Activated T-helper 17 cell treated with anti-CD3 and anti-CD28 coated beads, Interleukin-2, amount 50 U/mL, for 72 hours (primary cell): ENCODE measurements around the gene NAMPT. TPM values are rescaled to one million over a fixed set of nuclear protein-coding genes. Genes with fewer than 3 reads are reported as not detected.

Experiments
- ATAC-seq: fragments of 150-1000 bp; cut with Tn5 transposase; replicated peaks from 2 replicates; pipeline ENCODE4 v1.10.0; 2021; ENCODE audit warnings: mild to moderate bottlenecking, moderate library complexity
- H3K27ac Mint-ChIP-seq: one replicate; pipeline ENCODE4 v1.8.0; 2022; ENCODE audit warnings: mixed read lengths
- H3K27me3 Mint-ChIP-seq: one replicate; pipeline ENCODE4 v1.8.0; 2022; ENCODE audit warnings: mixed read lengths
- H3K36me3 Mint-ChIP-seq: one replicate; pipeline ENCODE4 v1.8.0; 2022; ENCODE audit warnings: low read depth, mild to moderate bottlenecking, mixed read lengths
- H3K4me1 Mint-ChIP-seq: one replicate; pipeline ENCODE4 v1.8.0; 2022; ENCODE audit warnings: mixed read lengths
- H3K4me3 Mint-ChIP-seq: one replicate; pipeline ENCODE4 v1.8.0; 2022; ENCODE audit warnings: mild to moderate bottlenecking, mixed read lengths
- H3K9me3 Mint-ChIP-seq: one replicate; pipeline ENCODE4 v1.8.0; 2022; ENCODE audit warnings: mixed read lengths
- total RNA-seq, 2 donors: library from RNA; stranded (reverse); gene quantifications; one replicate each; pipeline ENCODE4 v1.2.3, GENCODE V29; 2022

The NAMPT gene
- total RNA-seq, 2 donors from 2014 or later = 296 to 469 TPM

DNA sequence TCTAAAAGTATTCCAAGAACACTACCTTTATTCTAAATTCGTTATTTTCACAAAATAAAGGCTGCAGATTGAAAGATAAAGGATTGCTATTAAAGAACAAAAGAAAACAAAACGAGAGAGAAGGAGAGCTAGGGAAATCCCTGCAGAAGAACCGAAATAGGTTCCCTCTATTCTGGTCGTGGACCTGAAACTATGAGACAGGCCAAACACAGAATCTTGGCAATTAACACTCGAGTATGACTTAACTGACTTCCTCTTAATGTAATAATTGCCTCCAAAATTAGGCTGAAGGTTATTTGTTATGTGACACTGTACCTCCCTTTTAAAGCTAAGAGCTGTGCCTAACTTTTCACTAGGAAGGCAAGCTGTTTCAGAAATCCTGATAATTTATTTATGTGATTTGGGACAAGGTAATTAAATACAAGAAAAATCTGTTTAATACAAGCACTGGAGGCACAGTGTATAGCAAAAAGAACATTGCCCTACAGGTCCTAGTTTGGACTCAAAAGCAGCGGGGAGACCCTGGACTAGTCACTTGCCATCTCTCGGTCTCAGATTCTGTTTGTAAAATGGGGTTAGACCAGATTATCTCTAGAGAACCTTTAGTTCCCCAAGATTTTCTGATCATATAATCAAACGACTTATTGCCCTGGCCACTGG, 11.6 kb downstream of the NAMPT start:
- H3K9me3 Mint-ChIP-seq = no peaks in the 10 kb centered on the region
- peak overlapping the region; percentile 12 for H3K4me3 Mint-ChIP-seq
- ATAC-seq = no peak
- no peaks in the 10 kb centered on the region for H3K27me3 Mint-ChIP-seq
- H3K27ac Mint-ChIP-seq = peak overlapping the region; percentile 5
- peaks cover 100% of the 10 kb centered on the region for H3K36me3 Mint-ChIP-seq
- peaks cover 17% of the 10 kb centered on the region for H3K4me1 Mint-ChIP-seq

- no peaks in the 10 kb centered on the region for H3K27me3 Mint-ChIP-seq
- H3K36me3 Mint-ChIP-seq = peaks cover 98% of the 10 kb centered on the region
- peak; percentile 28 for ATAC-seq
Measured at GRCh38 chr7:106270122-106270977, 14.4 kb downstream of the NAMPT start.

GRCh38 chr7:106269254-106269961, 15.4 kb downstream of the NAMPT start:
- peaks cover 14% of the 10 kb centered on the region for H3K4me1 Mint-ChIP-seq
- H3K36me3 Mint-ChIP-seq = peaks cover 98% of the 10 kb centered on the region
- no peak for ATAC-seq
- H3K9me3 Mint-ChIP-seq = no peaks in the 10 kb centered on the region
- H3K4me3 Mint-ChIP-seq = no peak overlapping the region
- no peak overlapping the region for H3K27ac Mint-ChIP-seq
- no peaks in the 10 kb centered on the region for H3K27me3 Mint-ChIP-seq

More at GRCh38 chr7:106270122-106270977, 14.4 kb downstream of the NAMPT start:
- no peak overlapping the region for H3K27ac Mint-ChIP-seq
- H3K4me3 Mint-ChIP-seq = no peak overlapping the region
- H3K4me1 Mint-ChIP-seq = peaks cover 14% of the 10 kb centered on the region
- no peaks in the 10 kb centered on the region for H3K9me3 Mint-ChIP-seq

- H3K27ac Mint-ChIP-seq = no peak overlapping the region
- no peak for ATAC-seq
- no peaks in the 10 kb centered on the region for H3K27me3 Mint-ChIP-seq
- peaks cover 27% of the 10 kb centered on the region for H3K4me1 Mint-ChIP-seq
- peaks cover 98% of the 10 kb centered on the region for H3K36me3 Mint-ChIP-seq
- no peaks in the 10 kb centered on the region for H3K9me3 Mint-ChIP-seq
- no peak overlapping the region for H3K4me3 Mint-ChIP-seq
Measured at GRCh38 chr7:106265133-106265532, 19.6 kb downstream of the NAMPT start.

- ATAC-seq = no peak
- Mint-ChIP-seq H3K9me3 (no peaks in the 10 kb centered on the region), H3K36me3 (peaks cover 100% of the 10 kb centered on the region), H3K27me3 (no peaks in the 10 kb centered on the region), H3K4me1 (peaks cover 30% of the 10 kb centered on the region), H3K27ac (no peak overlapping the region), H3K4me3 (no peak overlapping the region)
Measured at GRCh38 chr7:106262221-106262881, 22.4 kb downstream of the NAMPT start.

GRCh38 chr7:106260136-106260561, 24.6 kb downstream of the NAMPT start:
- Mint-ChIP-seq H3K36me3 (peaks cover 100% of the 10 kb centered on the region), H3K9me3 (no peaks in the 10 kb centered on the region)
- ATAC-seq = peak; percentile 34

DNA sequence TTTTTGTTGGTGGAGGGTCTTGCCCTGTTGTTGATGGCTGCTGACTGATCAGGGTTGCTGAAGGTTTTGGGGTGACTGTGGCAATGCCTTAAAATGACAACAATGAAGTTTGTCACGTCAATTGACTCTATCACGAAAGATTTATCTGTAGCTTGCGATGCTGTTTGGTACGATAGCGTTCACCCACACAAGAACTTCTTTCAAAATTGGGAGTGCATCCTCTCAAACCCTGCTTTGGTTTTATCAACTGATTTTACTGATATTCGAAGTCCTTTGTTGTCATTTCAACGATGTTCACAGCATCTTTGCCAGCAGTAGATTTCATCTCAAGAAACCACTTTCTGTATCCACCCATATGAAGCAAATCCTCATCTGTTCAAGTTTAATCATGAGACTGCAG, 26.0 kb downstream of the NAMPT start:
- Mint-ChIP-seq H3K36me3 (peaks cover 100% of the 10 kb centered on the region), H3K9me3 (no peaks in the 10 kb centered on the region), H3K27me3 (no peaks in the 10 kb centered on the region), H3K4me3 (peak overlapping the region; percentile 29), H3K27ac (peak overlapping the region; percentile 57), H3K4me1 (peaks cover 38% of the 10 kb centered on the region)
- no peak for ATAC-seq

More at GRCh38 chr7:106260136-106260561, 24.6 kb downstream of the NAMPT start:
- Mint-ChIP-seq H3K4me3 (peak overlapping the region; percentile 29), H3K27ac (peak overlapping the region; percentile 25), H3K4me1 (peaks cover 32% of the 10 kb centered on the region), H3K27me3 (no peaks in the 10 kb centered on the region)

- H3K9me3 Mint-ChIP-seq = no peaks in the 10 kb centered on the region
- H3K36me3 Mint-ChIP-seq = peaks cover 100% of the 10 kb centered on the region
- H3K27ac Mint-ChIP-seq = peak overlapping the region; percentile 72
- no peak for ATAC-seq
- no peak overlapping the region for H3K4me3 Mint-ChIP-seq
- peaks cover 35% of the 10 kb centered on the region for H3K4me1 Mint-ChIP-seq
- no peaks in the 10 kb centered on the region for H3K27me3 Mint-ChIP-seq
Measured at GRCh38 chr7:106257752-106258151, 27.0 kb downstream of the NAMPT start.

DNA sequence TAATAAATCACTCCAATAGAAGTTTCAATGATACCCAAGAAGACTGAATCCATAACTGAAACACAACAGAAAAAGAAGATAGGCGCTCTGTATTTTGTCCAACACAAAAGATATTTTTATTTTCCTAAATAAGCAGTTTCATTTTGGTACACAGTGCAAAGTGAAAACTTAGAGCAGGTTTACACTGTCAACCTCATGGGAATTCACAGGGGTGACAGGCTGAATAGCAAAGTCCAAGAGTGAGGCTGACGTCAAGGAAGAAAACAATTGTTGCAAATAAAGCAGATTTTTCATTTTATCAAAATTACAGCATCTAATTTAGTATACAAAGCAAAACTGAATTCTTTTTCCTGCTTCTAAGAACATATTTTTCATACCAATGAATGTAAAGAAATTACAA, 28.6 kb downstream of the NAMPT start:
- Mint-ChIP-seq H3K27ac (peak overlapping the region; percentile 91), H3K27me3 (no peaks in the 10 kb centered on the region), H3K4me1 (peaks cover 28% of the 10 kb centered on the region), H3K9me3 (no peaks in the 10 kb centered on the region), H3K36me3 (peaks cover 100% of the 10 kb centered on the region), H3K4me3 (peak overlapping the region; percentile 50)
- no peak for ATAC-seq

DNA sequence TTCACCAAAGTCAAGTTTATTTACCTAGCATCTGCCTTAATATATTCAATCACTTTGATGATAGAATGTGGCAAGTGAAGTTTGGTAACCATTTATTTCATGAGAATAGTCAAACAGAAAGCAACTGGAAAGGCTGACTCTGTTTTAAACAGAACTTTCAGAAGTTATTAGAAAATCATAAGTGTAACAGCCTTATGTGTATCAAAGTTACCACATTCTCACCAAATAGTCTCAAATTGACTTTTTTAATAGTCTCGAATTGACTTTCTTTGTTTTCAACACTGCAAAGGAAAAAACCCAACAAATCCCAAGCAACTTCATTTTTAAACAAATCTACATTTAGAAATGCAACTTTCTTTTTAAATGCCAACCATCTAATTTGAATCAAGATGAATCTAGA, 29.5 kb downstream of the NAMPT start:
- ATAC-seq = peak; percentile 79
- no peaks in the 10 kb centered on the region for H3K27me3 Mint-ChIP-seq
- H3K4me3 Mint-ChIP-seq = peak overlapping the region; percentile 50
- H3K36me3 Mint-ChIP-seq = peaks cover 98% of the 10 kb centered on the region
- peak overlapping the region; percentile 91 for H3K27ac Mint-ChIP-seq
- peaks cover 24% of the 10 kb centered on the region for H3K4me1 Mint-ChIP-seq
- no peaks in the 10 kb centered on the region for H3K9me3 Mint-ChIP-seq

DNA sequence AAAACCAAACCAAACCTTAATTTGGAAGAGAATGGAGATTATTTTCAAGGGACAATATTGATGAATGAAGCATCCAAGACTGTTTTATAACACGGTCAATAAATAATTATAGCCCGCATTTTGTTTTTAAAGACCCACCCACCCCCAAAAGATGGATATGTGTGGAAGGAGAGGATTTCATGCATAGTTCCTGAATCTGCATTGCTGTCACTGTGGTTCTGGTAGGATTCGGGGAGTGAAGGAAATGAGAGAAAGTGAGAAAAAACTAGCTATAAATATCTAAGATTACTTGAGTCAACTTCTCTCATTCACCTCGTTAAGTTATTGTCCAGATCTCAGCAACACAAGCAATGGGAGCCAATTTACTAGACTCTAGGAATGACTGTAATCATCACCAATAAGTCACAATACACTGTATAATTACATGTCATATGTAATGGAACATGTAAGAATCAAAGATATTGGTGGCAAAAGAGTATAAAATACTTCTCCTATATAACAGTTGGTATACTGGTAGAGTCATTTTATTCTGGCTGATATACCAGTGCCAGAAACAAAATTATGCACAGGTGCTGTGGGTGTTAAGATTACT, 30.2 kb downstream of the NAMPT start:
- H3K4me1 Mint-ChIP-seq = peaks cover 21% of the 10 kb centered on the region
- peak; percentile 33 for ATAC-seq
- peak overlapping the region; percentile 83 for H3K27ac Mint-ChIP-seq
- H3K4me3 Mint-ChIP-seq = peak overlapping the region; percentile 50
- H3K36me3 Mint-ChIP-seq = peaks cover 93% of the 10 kb centered on the region
- H3K9me3 Mint-ChIP-seq = no peaks in the 10 kb centered on the region
- H3K27me3 Mint-ChIP-seq = no peaks in the 10 kb centered on the region

DNA sequence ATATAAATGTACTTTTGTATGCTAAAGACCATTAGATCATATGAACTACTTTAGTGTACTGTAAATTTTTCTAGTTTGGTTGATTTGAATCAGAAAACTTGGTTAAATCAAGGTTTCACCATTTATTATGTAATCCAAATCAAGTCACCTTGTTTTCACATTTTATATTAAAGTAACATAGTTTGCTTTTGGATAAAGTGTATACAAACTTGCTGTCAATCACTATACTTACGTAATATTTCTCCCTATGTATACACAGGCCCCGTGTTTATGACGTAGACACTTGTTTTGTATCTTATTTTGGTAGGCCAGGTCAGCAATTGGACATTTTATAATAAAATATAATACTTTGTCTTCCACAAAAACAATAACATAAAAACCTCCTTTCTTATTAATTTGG, 32.2 kb downstream of the NAMPT start:
- Mint-ChIP-seq H3K27ac (no peak overlapping the region), H3K4me1 (peaks cover 16% of the 10 kb centered on the region), H3K27me3 (no peaks in the 10 kb centered on the region), H3K9me3 (peaks cover 5% of the 10 kb centered on the region), H3K36me3 (peaks cover 90% of the 10 kb centered on the region), H3K4me3 (no peak overlapping the region)
- ATAC-seq = no peak

- Mint-ChIP-seq H3K27ac (no peak overlapping the region), H3K36me3 (peaks cover 68% of the 10 kb centered on the region), H3K27me3 (no peaks in the 10 kb centered on the region), H3K4me3 (no peak overlapping the region), H3K4me1 (peaks cover 7% of the 10 kb centered on the region), H3K9me3 (peaks cover 10% of the 10 kb centered on the region)
- no peak for ATAC-seq
Measured at GRCh38 chr7:106249488-106249887, 35.3 kb downstream of the NAMPT start.

DNA sequence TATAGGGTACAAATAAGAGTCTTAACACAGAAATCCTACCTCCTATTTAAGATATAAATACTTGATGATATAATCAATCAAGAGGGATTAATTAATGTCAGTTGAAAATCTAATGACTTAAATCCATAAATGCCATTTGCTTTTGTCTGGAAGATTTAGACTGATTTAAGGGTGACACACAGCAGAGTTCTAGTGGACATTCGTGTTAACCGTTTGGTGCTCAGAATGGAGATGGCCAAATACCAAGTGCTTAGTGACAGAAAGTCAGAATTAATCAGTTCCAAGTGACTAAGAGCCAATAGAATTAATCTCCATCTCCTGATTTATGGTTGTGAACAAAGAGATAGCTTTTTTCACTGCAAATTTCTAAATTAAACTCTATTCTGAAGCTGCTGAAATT, 36.2 kb downstream of the NAMPT start:
- Mint-ChIP-seq H3K27me3 (no peaks in the 10 kb centered on the region), H3K36me3 (peaks cover 59% of the 10 kb centered on the region), H3K4me3 (no peak overlapping the region), H3K27ac (no peak overlapping the region), H3K4me1 (no peaks in the 10 kb centered on the region), H3K9me3 (peaks cover 10% of the 10 kb centered on the region)
- no peak for ATAC-seq
